GM18951 (cell line): ENCODE results near the gene BICDL2.
"Not testable (repeated sequence)": the region's sequence is repeated elsewhere in the genome, so short reads cannot be mapped to it uniquely, and the experiment has no call there.

Experiments
- POLR2A ChIP-seq: IDR thresholded peaks from 4 replicates; pipeline ENCODE4 v1.6.1; 2011; ENCODE audit warnings: mild to moderate bottlenecking; ENCODE audit not compliant: insufficient read length, insufficient read depth; ENCODE audit errors: extremely low read depth
- in situ Hi-C: fragments of 300-500 bp; cut with MboI; formaldehyde crosslinking; loops from one replicate; pipeline ENCODE4 v1.12.0; 2022; ENCODE audit warnings: low sequenced_read_pairs, mixed read lengths, inconsistent platforms; ENCODE audit not compliant: unreplicated experiment

Gene BICDL2

GRCh38 chr16:3071655-3072054 is 34.9 kb upstream of the BICDL2 start:
- in situ Hi-C loops = no loop called here
- no peak for TF ChIP-seq POLR2A

- no peak for TF ChIP-seq POLR2A
- in situ Hi-C loops = no loop called here
Measured at GRCh38 chr16:3070608-3071111, 33.9 kb upstream of the BICDL2 start.

- in situ Hi-C loops = not testable (repeated sequence)
Measured at GRCh38 chr16:3069146-3069545, 32.4 kb upstream of the BICDL2 start.

- no peak for TF ChIP-seq POLR2A
- in situ Hi-C loops = no loop called here
Measured at GRCh38 chr16:3068487-3068886, 31.7 kb upstream of the BICDL2 start.

- in situ Hi-C loops = no loop called here
- no peak for TF ChIP-seq POLR2A
Measured at GRCh38 chr16:3066440-3066748, 29.6 kb upstream of the BICDL2 start.

GRCh38 chr16:3065742-3066439 is 29.1 kb upstream of the BICDL2 start:
- TF ChIP-seq POLR2A = no peak
- in situ Hi-C loops = no loop called here

GRCh38 chr16:3065069-3065741 is 28.5 kb upstream of the BICDL2 start, which contains the start of gene IL32:
IL32 (plus strand) TSS chr16:3065640; CDS start chr16:3065812, 172 bp downstream.
- in situ Hi-C loops = no loop called here
- TF ChIP-seq POLR2A = peak; percentile 24

- no peak for TF ChIP-seq POLR2A
- in situ Hi-C loops = loop anchor here (5.0 kb wide), 1 partner anchor 63 kb away; no protein-coding TSS in a partner anchor
Measured at GRCh38 chr16:3063625-3064386, 27.1 kb upstream of the BICDL2 start.

- in situ Hi-C loops = loop anchor here (5.0 kb wide), 1 partner anchor 65 kb away; no protein-coding TSS in a partner anchor
- TF ChIP-seq POLR2A = no peak
Measured at GRCh38 chr16:3062553-3062952, 25.8 kb upstream of the BICDL2 start.

GRCh38 chr16:3060339-3061127 is 23.8 kb upstream of the BICDL2 start:
- TF ChIP-seq POLR2A = no peak
- in situ Hi-C loops = loop anchor here (5.0 kb wide), 1 partner anchor 67 kb away; no protein-coding TSS in a partner anchor

GRCh38 chr16:3059723-3060242 is 23.0 kb upstream of the BICDL2 start:
- TF ChIP-seq POLR2A = no peak
- in situ Hi-C loops = loop anchor here (5.0 kb wide), 1 partner anchor 68 kb away; no protein-coding TSS in a partner anchor

GRCh38 chr16:3059041-3059722 is 22.4 kb upstream of the BICDL2 start:
- peak; percentile 68 for TF ChIP-seq POLR2A
- in situ Hi-C loops = no loop called here
